IMR-90 (cell line): ENCODE measurements around the gene NUDT15. TPM values are rescaled to one million over a fixed set of nuclear protein-coding genes. Genes with fewer than 3 reads are reported as not detected.
A peak's percentile ranks its signal among the peaks of the same experiment; 100 is the strongest.
"Not testable (repeated sequence)": the region's sequence is repeated elsewhere in the genome, so short reads cannot be mapped to it uniquely, and the experiment has no call there.

Experiments used
- ATAC-seq: fragments of 200-7000 bp; cut with Tn5 transposase; 2 replicates; pipeline ENCODE4 v1.9.1; 2020; ENCODE audit warnings: low read depth, mild to moderate bottlenecking, moderate library complexity
- BruUV-seq: library from RNA; stranded (reverse); fragments of 400-500 nt; replicated peaks from 2 replicates; lab custom pipeline; 2021; lab: Mats Ljungman, UMichigan
- CTCF ChIA-PET: fragments of 300-600 bp; formaldehyde crosslinking; extraction: SDS; loops from one replicate; lab custom pipeline; 2021; ENCODE audit warnings: antibody characterized with exemption; lab: Yijun Ruan, JAX
- POLR2A ChIA-PET: fragments of 300-600 bp; sonication (Branson Sonifier 250); formaldehyde crosslinking; loops from one replicate; lab custom pipeline; 2022; ENCODE audit warnings: antibody characterized with exemption; ENCODE audit not compliant: unreplicated experiment; lab: Charles Lee
- DNase-seq: peaks from one replicate; pipeline ENCODE4 v3.0.0; 2013
- H2AFZ ChIP-seq: replicated peaks from 2 replicates; pipeline ENCODE3; 2013; ENCODE audit warnings: low read length, mild to moderate bottlenecking; ENCODE audit not compliant: poor library complexity
- H2AK5ac ChIP-seq: 2 replicates; pipeline ENCODE4 v1.6.1; 2013; ENCODE audit warnings: low read depth, low read length, inconsistent platforms
- H2AK9ac ChIP-seq: replicated peaks from 2 replicates; pipeline ENCODE3; 2013; ENCODE audit warnings: mild to moderate bottlenecking, low read depth, low read length, moderate library complexity; ENCODE audit not compliant: poor library complexity
- H2BK120ac ChIP-seq: 2 replicates; pipeline ENCODE4 v1.6.1; 2013; ENCODE audit warnings: low read depth, low read length, inconsistent platforms
- H2BK15ac ChIP-seq: 3 replicates; pipeline ENCODE4 v1.6.1; 2013; ENCODE audit warnings: low read depth, low read length, inconsistent platforms
- H2BK20ac ChIP-seq: 2 replicates; pipeline ENCODE4 v1.6.1; 2013; ENCODE audit warnings: low read depth, mild to moderate bottlenecking, inconsistent platforms, low read length, moderate library complexity
- H2BK5ac ChIP-seq: 2 replicates; pipeline ENCODE4 v1.6.1; 2013; ENCODE audit warnings: mild to moderate bottlenecking, low read depth, low read length, inconsistent platforms; ENCODE audit not compliant: poor library complexity, severe bottlenecking
- H3K14ac ChIP-seq: replicated peaks from 2 replicates; pipeline ENCODE4 v1.6.1; 2013; ENCODE audit warnings: low read depth, low read length, inconsistent platforms
- H3K18ac ChIP-seq: 2 replicates; pipeline ENCODE4 v1.6.1; 2013; ENCODE audit warnings: low read depth, low read length, control low read depth
- H3K23ac ChIP-seq: 2 replicates; pipeline ENCODE4 v1.6.1; 2013; ENCODE audit warnings: low read depth, low read length, inconsistent platforms
- H3K27ac ChIP-seq: 2 replicates; pipeline ENCODE4 v1.5.1; 2013; ENCODE audit warnings: mild to moderate bottlenecking, control low read depth, low read length; ENCODE audit not compliant: insufficient read depth
- H3K27me3 ChIP-seq: 2 replicates; pipeline ENCODE4 v1.6.1; 2013; ENCODE audit warnings: low read length; ENCODE audit not compliant: control insufficient read depth, insufficient read depth
- H3K36me3 ChIP-seq: 2 replicates; pipeline ENCODE4 v1.6.1; 2013; ENCODE audit warnings: low read length, mixed read lengths; ENCODE audit not compliant: control insufficient read depth, insufficient read depth
- H3K4ac ChIP-seq: 2 replicates; pipeline ENCODE4 v1.6.1; 2013; ENCODE audit warnings: low read depth, low read length, inconsistent platforms
- H3K4me1 ChIP-seq: 2 replicates; pipeline ENCODE4 v1.6.1; 2013; ENCODE audit warnings: low read length, mixed read lengths; ENCODE audit not compliant: control insufficient read depth, insufficient read depth
- H3K4me2 ChIP-seq: 2 replicates; pipeline ENCODE4 v1.6.1; 2013; ENCODE audit warnings: low read depth, mild to moderate bottlenecking, control low read depth, low read length, moderate library complexity
- H3K4me3 ChIP-seq: 2 replicates; pipeline ENCODE4 v1.5.1; 2013; ENCODE audit warnings: low read depth, mild to moderate bottlenecking, control low read depth, low read length, moderate library complexity; ENCODE audit not compliant: insufficient read depth
- H3K56ac ChIP-seq: 2 replicates; pipeline ENCODE4 v1.6.1; 2013; ENCODE audit warnings: low read length, inconsistent platforms; ENCODE audit not compliant: insufficient read depth; ENCODE audit errors: extremely low read depth
- H3K79me1 ChIP-seq, 2 experiments: 2 replicates each; pipeline ENCODE4 v1.6.1; 2013; ENCODE audit warnings: low read length in 2 of 2, inconsistent platforms in 1 of 2, low read depth in 1 of 2
- H3K9ac ChIP-seq: 2 replicates; pipeline ENCODE4 v1.6.1; 2013; ENCODE audit warnings: low read depth, low read length, control low read depth
- H3K9me1 ChIP-seq: 2 replicates; pipeline ENCODE4 v1.6.1; 2013; ENCODE audit warnings: low read length, inconsistent platforms; ENCODE audit not compliant: insufficient read depth
- H3K9me3 ChIP-seq: 2 replicates; pipeline ENCODE4 v1.6.1; 2013; ENCODE audit warnings: low read length; ENCODE audit not compliant: control insufficient read depth, insufficient read depth
- H4K20me1 ChIP-seq: 2 replicates; pipeline ENCODE4 v1.6.1; 2013; ENCODE audit warnings: low read length, inconsistent platforms; ENCODE audit not compliant: insufficient read depth
- H4K5ac ChIP-seq: 2 replicates; pipeline ENCODE4 v1.6.1; 2013; ENCODE audit warnings: mild to moderate bottlenecking, low read depth, low read length, control low read depth
- H4K8ac ChIP-seq, 2 experiments: 2 replicates each; pipeline ENCODE4 v1.6.1; 2013; ENCODE audit warnings: low read depth in 2 of 2, low read length in 2 of 2, control low read depth in 1 of 2, inconsistent platforms in 1 of 2
- H4K91ac ChIP-seq: 2 replicates; pipeline ENCODE4 v1.6.1; 2013; ENCODE audit warnings: low read depth, low read length, inconsistent platforms; ENCODE audit not compliant: insufficient read depth
- BHLHE40 ChIP-seq: fragments of 150-350 bp; IDR thresholded peaks from 2 replicates; pipeline ENCODE4 v1.6.1; 2016; ENCODE audit warnings: mild to moderate bottlenecking, low read depth, low read length
- CEBPB ChIP-seq: IDR thresholded peaks from 2 replicates; pipeline ENCODE4 v1.6.1; 2012; ENCODE audit warnings: low read depth, low read length, improper control_type of control experiment
- POLR2A ChIP-seq: IDR thresholded peaks from 2 replicates; pipeline ENCODE4 v1.6.1; 2012; ENCODE audit warnings: mild to moderate bottlenecking, low read depth, low read length
- WGBS, 2 experiments: methylation state at CpG; one replicate each; pipeline versions ENCODE4 v1.1.5 to v1.1.7; 2013; ENCODE audit warnings: missing lambda C conversion rate in 2 of 2; ENCODE audit not compliant: insufficient read length in 1 of 2; ENCODE audit errors: extremely low coverage in 2 of 2; 5-methylcytosine and 5-hydroxymethylcytosine counted together
- dilution Hi-C: fragments of 300-500 bp; cut with HindIII; formaldehyde crosslinking; loops from one replicate; pipeline ENCODE4 v1.14.3; 2018; ENCODE audit warnings: low sequenced_read_pairs; ENCODE audit not compliant: unreplicated experiment
- in situ Hi-C: fragments of 300-500 bp; cut with MboI; formaldehyde crosslinking; loops from 3 replicates; pipeline ENCODE4 v1.14.3; 2019; ENCODE audit warnings: low sequenced_read_pairs, inconsistent platforms, mixed read lengths
- intact Hi-C: fragments of 100-400 bp; cut with micrococcal nuclease; formaldehyde crosslinking; loops from 2 replicates; pipeline ENCODE4 v1.10.0; 2022
- polyA plus RNA-seq, 3 experiments: library from polyadenylated mRNA; depleted of rRNA; stranded (reverse); fragments of >200 nt; gene quantifications; 2 replicates each; pipeline ENCODE4 v1.2.3, GENCODE V29; 2012; ENCODE audit warnings: low replicate concordance in 1 of 3
- total RNA-seq: library from RNA; depleted of rRNA; stranded (reverse); fragments of >200 nt; gene quantifications from 2 replicates; pipeline ENCODE4 v1.2.3, GENCODE V29; 2012
- TF ChIP-seq, protein P1 (sequence below): fragments of 150-350 bp; IDR thresholded peaks from 2 replicates; pipeline ENCODE4 v1.6.1; 2016; ENCODE audit warnings: low read depth, mild to moderate bottlenecking, low read length, moderate library complexity, borderline replicate concordance

Gene NUDT15
- total and polyA plus RNA-seq, 2 of the 4 experiments (the other 2 are of a cell fraction): 13.1 to 14.2 TPM

DNA sequence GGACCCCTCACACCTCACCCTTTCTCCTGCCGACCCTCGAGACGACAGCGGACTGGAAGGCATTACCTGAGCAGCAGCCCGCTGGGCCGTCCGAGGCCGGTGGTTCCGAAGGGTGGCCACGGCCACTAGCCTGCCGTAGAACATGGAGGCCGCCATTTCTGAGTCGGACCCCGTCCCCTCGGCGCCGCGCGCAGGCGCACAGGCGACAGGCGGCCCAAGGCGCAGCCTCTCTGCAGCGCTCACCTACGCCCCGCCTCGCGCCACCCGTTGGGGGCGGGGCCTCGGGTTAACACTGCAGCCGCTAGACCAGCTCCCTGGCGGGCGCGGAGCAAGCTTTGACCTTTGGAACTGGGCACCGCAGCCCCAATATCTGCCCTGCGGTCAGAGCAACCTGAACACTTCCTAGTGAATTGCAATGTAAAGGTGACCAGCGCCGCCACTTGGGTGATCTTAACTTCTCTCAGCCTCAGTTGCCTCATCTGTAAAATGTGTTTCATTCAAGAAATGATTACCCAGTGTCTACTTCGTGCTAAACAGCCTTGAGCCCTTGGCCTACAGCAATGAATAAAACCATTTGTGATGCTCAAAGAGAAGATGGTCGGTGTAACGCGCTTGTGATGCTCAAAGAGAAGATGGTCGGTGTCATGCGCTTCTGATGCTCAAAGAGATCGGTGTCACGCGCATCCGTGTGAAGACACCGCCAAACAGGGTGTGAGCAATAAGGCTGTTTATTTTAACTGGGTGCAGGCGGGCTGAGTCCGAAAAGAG lies 36.2 kb upstream of the NUDT15 start, which contains the start of gene SUCLA2 (continued):
- TF ChIP-seq CEBPB: no peak
- TF ChIP-seq, protein P1, sequence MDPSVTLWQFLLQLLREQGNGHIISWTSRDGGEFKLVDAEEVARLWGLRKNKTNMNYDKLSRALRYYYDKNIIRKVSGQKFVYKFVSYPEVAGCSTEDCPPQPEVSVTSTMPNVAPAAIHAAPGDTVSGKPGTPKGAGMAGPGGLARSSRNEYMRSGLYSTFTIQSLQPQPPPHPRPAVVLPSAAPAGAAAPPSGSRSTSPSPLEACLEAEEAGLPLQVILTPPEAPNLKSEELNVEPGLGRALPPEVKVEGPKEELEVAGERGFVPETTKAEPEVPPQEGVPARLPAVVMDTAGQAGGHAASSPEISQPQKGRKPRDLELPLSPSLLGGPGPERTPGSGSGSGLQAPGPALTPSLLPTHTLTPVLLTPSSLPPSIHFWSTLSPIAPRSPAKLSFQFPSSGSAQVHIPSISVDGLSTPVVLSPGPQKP: no peak
- peak; percentile 68; the same call in 1 of the 2 replicates for TF ChIP-seq POLR2A
- TF ChIP-seq BHLHE40: peak; percentile 73

DNA sequence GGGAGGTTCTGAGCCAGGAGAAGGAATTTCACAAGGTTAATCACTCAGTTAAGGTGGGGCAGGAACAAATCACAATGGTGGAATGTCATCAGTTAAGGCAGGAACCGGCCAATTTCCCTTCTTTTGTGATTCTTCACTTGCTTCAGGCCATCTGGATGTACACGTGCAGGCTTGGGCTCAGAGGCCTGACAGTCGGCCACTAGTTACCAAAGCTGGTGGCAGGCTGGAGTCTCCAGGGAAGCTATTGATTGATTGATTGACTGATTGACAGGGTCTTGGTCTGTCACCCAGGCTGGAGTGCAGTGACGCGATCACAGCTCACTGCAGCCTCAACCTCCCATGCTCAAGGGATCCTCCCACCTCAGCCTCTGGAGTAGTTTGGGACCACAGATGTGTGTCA lies 35.5 kb upstream of the NUDT15 start:
- BruUV-seq, H4K5ac ChIP-seq, H4K91ac ChIP-seq, H4K20me1 ChIP-seq, intact Hi-C loops, H2BK15ac ChIP-seq, H3K27me3 ChIP-seq, DNase-seq, H2AK5ac ChIP-seq, H3K27ac ChIP-seq, POLR2A ChIA-PET, H3K9ac ChIP-seq, H3K4me1 ChIP-seq, H2BK20ac ChIP-seq, in situ Hi-C loops, H3K9me1 ChIP-seq, CTCF ChIA-PET, H2BK5ac ChIP-seq, H3K18ac ChIP-seq, H3K23ac ChIP-seq, ATAC-seq, dilution Hi-C loops, H3K56ac ChIP-seq, H2BK120ac ChIP-seq, H3K4me3 ChIP-seq, H3K14ac ChIP-seq, H3K4me2 ChIP-seq, H3K36me3 ChIP-seq, H3K9me3 ChIP-seq: not testable (repeated sequence)
- peak overlapping the region; percentile 76 for H2AFZ ChIP-seq
- peak overlapping the region; percentile 47 to 49; a peak in 2 of 4 replicates for H4K8ac ChIP-seq
- WGBS, 2 experiments: 43% methylated on average over 1 of the region's 5 CpGs; no CpG with 5 or more reads in 1 of the 2 experiments
- peaks cover 10 to 32% of the 10 kb centered on the region in 2 experiments for H3K79me1 ChIP-seq
- H3K4ac ChIP-seq: peak overlapping the region; percentile 7; the same call in 1 of the 2 replicates
- H2AK9ac ChIP-seq: peak overlapping the region; percentile 88
